Measurements from ENCODE around the gene VDR.

DNA sequence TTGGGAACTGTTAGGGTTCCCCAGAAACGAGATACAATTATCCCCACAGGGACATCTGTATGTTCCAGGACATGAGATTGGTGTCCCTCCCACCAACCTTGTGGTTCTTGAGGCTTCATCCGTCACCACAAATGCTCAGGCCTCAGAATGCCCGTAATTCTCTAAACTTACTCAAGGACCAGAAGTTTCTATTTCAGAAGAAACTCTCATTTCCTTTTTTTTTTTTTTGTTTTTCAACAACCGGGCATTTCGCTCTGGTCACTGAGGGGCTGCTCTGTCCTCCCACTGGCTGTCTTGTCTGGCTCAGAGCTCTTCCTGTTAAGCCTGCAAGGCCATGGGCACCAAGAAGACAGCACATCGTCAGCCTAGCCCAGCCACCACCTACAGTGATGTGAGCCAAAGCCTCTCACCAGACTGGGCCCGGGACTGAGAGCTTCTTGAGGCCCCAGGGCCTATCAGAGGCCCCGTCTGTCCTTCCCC lies 36.2 kb downstream of the VDR start:
- TF ChIP-seq, protein P1, sequence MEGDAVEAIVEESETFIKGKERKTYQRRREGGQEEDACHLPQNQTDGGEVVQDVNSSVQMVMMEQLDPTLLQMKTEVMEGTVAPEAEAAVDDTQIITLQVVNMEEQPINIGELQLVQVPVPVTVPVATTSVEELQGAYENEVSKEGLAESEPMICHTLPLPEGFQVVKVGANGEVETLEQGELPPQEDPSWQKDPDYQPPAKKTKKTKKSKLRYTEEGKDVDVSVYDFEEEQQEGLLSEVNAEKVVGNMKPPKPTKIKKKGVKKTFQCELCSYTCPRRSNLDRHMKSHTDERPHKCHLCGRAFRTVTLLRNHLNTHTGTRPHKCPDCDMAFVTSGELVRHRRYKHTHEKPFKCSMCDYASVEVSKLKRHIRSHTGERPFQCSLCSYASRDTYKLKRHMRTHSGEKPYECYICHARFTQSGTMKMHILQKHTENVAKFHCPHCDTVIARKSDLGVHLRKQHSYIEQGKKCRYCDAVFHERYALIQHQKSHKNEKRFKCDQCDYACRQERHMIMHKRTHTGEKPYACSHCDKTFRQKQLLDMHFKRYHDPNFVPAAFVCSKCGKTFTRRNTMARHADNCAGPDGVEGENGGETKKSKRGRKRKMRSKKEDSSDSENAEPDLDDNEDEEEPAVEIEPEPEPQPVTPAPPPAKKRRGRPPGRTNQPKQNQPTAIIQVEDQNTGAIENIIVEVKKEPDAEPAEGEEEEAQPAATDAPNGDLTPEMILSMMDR (conservative IDR thresholded peaks at IDR 0.05 in 1 of 2, IDR thresholded peaks at IDR 0.05 in 1 of 2; ENCODE audit: low read depth in 1 of 2, low read length in 2 of 2), result no peak
- TF ChIP-seq EZH2 (IDR thresholded peaks at IDR 0.05; ENCODE audit: low read length, missing control alignments), result no peak
